H1 (cell line): Measurements from ENCODE around the gene CUBN. TPM values are rescaled to one million over a fixed set of nuclear protein-coding genes. Genes with fewer than 3 reads are reported as not detected.

Experiments used
- CTCF ChIA-PET: fragments of 300-600 bp; sonication (Branson Sonifier 250); formaldehyde crosslinking; loops from one replicate; lab custom pipeline; 2021; ENCODE audit not compliant: partially characterized antibody; lab: Charles Lee
- POLR2A ChIA-PET: fragments of 300-600 bp; sonication (Branson Sonifier 250); formaldehyde crosslinking; loops from one replicate; lab custom pipeline; 2021; ENCODE audit warnings: inconsistent platforms; ENCODE audit not compliant: partially characterized antibody; lab: Charles Lee
- DNase-seq, 2 experiments: peaks; one replicate each; pipeline versions ENCODE4 v3.0.0 to v3.0.0-alpha.2; 2010 to 2022; ENCODE audit warnings: low spot score in 2 of 2, low read depth in 1 of 2, mixed read lengths in 1 of 2
- FAIRE-seq: peaks from 2 replicates; lab custom pipeline; 2011; peaks lifted over from hg19 to GRCh38; lab: Jason Lieb, UNC
- H2AFZ ChIP-seq: 2 replicates; pipeline ENCODE4 v1.8.1; 2012; ENCODE audit warnings: low read length, inconsistent platforms
- H2AK5ac ChIP-seq: 2 replicates; pipeline ENCODE4 v1.6.1; 2013; ENCODE audit warnings: low read depth, low read length
- H2BK120ac ChIP-seq: replicated peaks from 2 replicates; pipeline ENCODE3; 2013; ENCODE audit warnings: low read depth, low read length, inconsistent platforms
- H2BK12ac ChIP-seq: 2 replicates; pipeline ENCODE4 v1.6.1; 2013; ENCODE audit warnings: low read depth, low read length
- H2BK15ac ChIP-seq: 2 replicates; pipeline ENCODE4 v1.6.1; 2013; ENCODE audit warnings: low read length
- H2BK20ac ChIP-seq: 2 replicates; pipeline ENCODE4 v1.6.1; 2013; ENCODE audit warnings: low read length
- H2BK5ac ChIP-seq: 2 replicates; pipeline ENCODE4 v1.6.1; 2013; ENCODE audit warnings: low read depth, low read length
- H3K14ac ChIP-seq: 2 replicates; pipeline ENCODE4 v1.6.1; 2013; ENCODE audit warnings: inconsistent platforms; ENCODE audit not compliant: insufficient read length
- H3K18ac ChIP-seq: 2 replicates; pipeline ENCODE4 v1.6.1; 2013; ENCODE audit warnings: low read length; ENCODE audit errors: extremely low read depth
- H3K23ac ChIP-seq: 2 replicates; pipeline ENCODE4 v1.6.1; 2013; ENCODE audit warnings: inconsistent platforms; ENCODE audit not compliant: insufficient read length
- H3K23me2 ChIP-seq: 2 replicates; pipeline ENCODE4 v1.6.1; 2013; ENCODE audit warnings: low read depth, low read length
- H3K27ac ChIP-seq: 2 replicates; pipeline ENCODE4 v1.6.1; 2011; ENCODE audit warnings: low read depth, low read length, inconsistent platforms
- H3K27me3 ChIP-seq, 4 experiments: replicated peaks in 1 of 4; 1 replicate in 1 of 4; 2 replicates in 3 of 4; pipeline versions ENCODE4 v1.6.1 to v1.8.1; 2011 to 2013; ENCODE audit warnings: low read length in 3 of 4, mild to moderate bottlenecking in 3 of 4, inconsistent platforms in 2 of 4, mixed read lengths in 2 of 4, moderate library complexity in 1 of 4; ENCODE audit not compliant: control insufficient read depth in 3 of 4, insufficient read depth in 3 of 4; ENCODE audit errors: extremely low read depth in 1 of 4
- H3K36me3 ChIP-seq, 4 experiments: 2 replicates each; pipeline versions ENCODE4 v1.6.1 to v1.8.1; 2011 to 2013; ENCODE audit warnings: mild to moderate bottlenecking in 4 of 4, low read length in 3 of 4, moderate library complexity in 2 of 4, control low read depth in 1 of 4, inconsistent platforms in 1 of 4; ENCODE audit not compliant: insufficient read depth in 4 of 4, control insufficient read depth in 2 of 4
- H3K4ac ChIP-seq: replicated peaks from 2 replicates; pipeline ENCODE3; 2013; ENCODE audit warnings: low read length, low read depth, mixed read lengths, inconsistent platforms; ENCODE audit not compliant: insufficient read length
- H3K4me1 ChIP-seq, 4 experiments: replicated peaks in 1 of 4; 1 replicate in 1 of 4; 2 replicates in 3 of 4; pipeline versions ENCODE4 v1.6.1 to v1.8.1; 2011 to 2013; ENCODE audit warnings: low read length in 3 of 4, inconsistent platforms in 2 of 4, mixed read lengths in 1 of 4; ENCODE audit not compliant: insufficient read depth in 4 of 4, control insufficient read depth in 3 of 4
- H3K4me2 ChIP-seq, 2 experiments: 2 replicates each; pipeline versions ENCODE4 v1.6.1 to v1.8.1; 2011 to 2013; ENCODE audit warnings: low read depth in 2 of 2, low read length in 2 of 2, control low read depth in 1 of 2, inconsistent platforms in 1 of 2, mild to moderate bottlenecking in 1 of 2; ENCODE audit not compliant: insufficient read depth in 1 of 2
- H3K4me3 ChIP-seq, 4 experiments: fragments of 200-600, 300-600 bp in 1 of 4; sonication (generic), shearing (Covaris generic), sonication (Bioruptor Twin) in 1 of 4; 2 replicates each; pipeline versions ENCODE4 v1.5.1 to v1.8.1; 2011 to 2016; ENCODE audit warnings: low read length in 4 of 4, low read depth in 3 of 4, control low read depth in 2 of 4, inconsistent platforms in 2 of 4, mild to moderate bottlenecking in 2 of 4, mixed read lengths in 1 of 4, moderate library complexity in 1 of 4; ENCODE audit not compliant: insufficient read depth in 2 of 4; ENCODE audit errors: extremely low read depth in 1 of 4
- H3K56ac ChIP-seq: replicated peaks from 2 replicates; pipeline ENCODE3; 2013; ENCODE audit warnings: low read depth, mild to moderate bottlenecking, mixed read lengths, low read length, inconsistent platforms; ENCODE audit not compliant: insufficient read length
- H3K79me1 ChIP-seq: 2 replicates; pipeline ENCODE4 v1.6.1; 2013; ENCODE audit warnings: low read depth, low read length, control low read depth
- H3K79me2 ChIP-seq, 2 experiments: 2 replicates each; pipeline versions ENCODE4 v1.6.1 to v1.8.1; 2012 to 2013; ENCODE audit warnings: low read length in 2 of 2, mild to moderate bottlenecking in 2 of 2, inconsistent platforms in 1 of 2; ENCODE audit not compliant: insufficient read depth in 2 of 2, control insufficient read depth in 1 of 2
- H3K9ac ChIP-seq, 4 experiments: replicated peaks in 1 of 4; 1 replicate in 1 of 4; 2 replicates in 3 of 4; pipeline versions ENCODE4 v1.6.1 to v1.8.1; 2011 to 2013; ENCODE audit warnings: low read depth in 3 of 4, low read length in 3 of 4, control low read depth in 2 of 4, mild to moderate bottlenecking in 2 of 4, moderate library complexity in 2 of 4, inconsistent platforms in 1 of 4; ENCODE audit errors: extremely low read depth in 1 of 4
- H3K9me3 ChIP-seq, 2 experiments: 2 replicates each; pipeline versions ENCODE4 v1.6.1 to v1.8.1; 2012 to 2013; ENCODE audit warnings: mild to moderate bottlenecking in 2 of 2, moderate library complexity in 2 of 2, control low read depth in 1 of 2, inconsistent platforms in 1 of 2, low read depth in 1 of 2, low read length in 1 of 2, mixed read lengths in 1 of 2; ENCODE audit not compliant: insufficient read depth in 2 of 2
- H4K20me1 ChIP-seq, 2 experiments: replicated peaks in 1 of 2; 2 replicates each; pipeline versions ENCODE3 to v1.8.1; 2011 to 2013; ENCODE audit warnings: inconsistent platforms in 2 of 2, low read length in 2 of 2, mild to moderate bottlenecking in 1 of 2; ENCODE audit not compliant: insufficient read depth in 2 of 2, control insufficient read depth in 1 of 2
- H4K5ac ChIP-seq: 2 replicates; pipeline ENCODE4 v1.6.1; 2013; ENCODE audit warnings: low read length, low read depth, mixed read lengths, inconsistent platforms; ENCODE audit not compliant: insufficient read length
- H4K8ac ChIP-seq: 2 replicates; pipeline ENCODE4 v1.8.0; 2013; ENCODE audit warnings: mild to moderate bottlenecking, moderate library complexity, low read length, inconsistent platforms; ENCODE audit not compliant: insufficient read depth; ENCODE audit errors: extremely low read depth
- H4K91ac ChIP-seq: replicated peaks from 2 replicates; pipeline ENCODE3; 2013; ENCODE audit warnings: low read length, mixed read lengths, inconsistent platforms; ENCODE audit not compliant: insufficient read length
- CHD1 ChIP-seq: IDR thresholded peaks from 2 replicates; pipeline ENCODE4 v1.6.1; 2012; ENCODE audit warnings: low read depth, low read length, improper control_type of control experiment
- EP300 ChIP-seq, 2 experiments: IDR thresholded peaks; 1 replicate in 1 of 2; 2 replicates in 1 of 2; pipeline ENCODE4 v1.6.1; 2011 to 2012; ENCODE audit warnings: low read depth in 2 of 2, low read length in 2 of 2, mild to moderate bottlenecking in 2 of 2, borderline replicate concordance in 1 of 2, inconsistent platforms in 1 of 2, moderate library complexity in 1 of 2
- EZH2 ChIP-seq: fragments of 200-600 bp; sonication (generic); IDR thresholded peaks from 2 replicates; pipeline ENCODE4 v1.7.1; 2012; ENCODE audit warnings: low read depth, mild to moderate bottlenecking, moderate library complexity, low read length, inconsistent platforms; ENCODE audit not compliant: severe bottlenecking
- GABPA ChIP-seq: IDR thresholded peaks from 2 replicates; pipeline ENCODE4 v1.6.1; 2011; ENCODE audit warnings: mild to moderate bottlenecking, low read length, moderate library complexity, borderline replicate concordance; ENCODE audit not compliant: insufficient read depth
- JUN ChIP-seq: IDR thresholded peaks from 2 replicates; pipeline ENCODE4 v1.6.1; 2011; ENCODE audit warnings: low read depth, mild to moderate bottlenecking, improper control_type of control experiment, low read length
- JUND ChIP-seq: IDR thresholded peaks from 2 replicates; pipeline ENCODE4 v1.6.1; 2011; ENCODE audit warnings: mild to moderate bottlenecking, improper control_type of control experiment, low read length
- KDM4A ChIP-seq: IDR thresholded peaks from one replicate; pipeline ENCODE4 v1.7.1; 2012; ENCODE audit warnings: low read depth, mild to moderate bottlenecking, moderate library complexity, low read length, inconsistent platforms; ENCODE audit not compliant: severe bottlenecking
- MAFK ChIP-seq: IDR thresholded peaks from 2 replicates; pipeline ENCODE4 v1.6.1; 2012; ENCODE audit warnings: low read depth, mild to moderate bottlenecking, improper control_type of control experiment, low read length
- NANOG ChIP-seq: IDR thresholded peaks from 2 replicates; pipeline ENCODE4 v1.6.1; 2011; ENCODE audit warnings: low read length, low read depth, mild to moderate bottlenecking, inconsistent platforms; ENCODE audit not compliant: insufficient read depth, poor library complexity, severe bottlenecking
- RFX5 ChIP-seq: IDR thresholded peaks from 2 replicates; pipeline ENCODE4 v1.6.1; 2011; ENCODE audit warnings: low read depth, low read length, improper control_type of control experiment, borderline replicate concordance
- TBP ChIP-seq: IDR thresholded peaks from 2 replicates; pipeline ENCODE4 v1.6.1; 2011; ENCODE audit warnings: low read depth, low read length, improper control_type of control experiment
- TEAD4 ChIP-seq: IDR thresholded peaks from 2 replicates; pipeline ENCODE4 v1.6.1; 2012; ENCODE audit warnings: low read depth, low read length, inconsistent platforms, mixed read lengths
- polyA plus RNA-seq, 7 experiments: library from polyadenylated mRNA; depleted of rRNA in 3 of 7; stranded (reverse) in 5 of 7; unstranded in 2 of 7; fragments of >200 nt in 5 of 7; fragments of 200-250 nt in 2 of 7; gene quantifications; 1 replicate in 5 of 7; 2 replicates in 1 of 7; 4 replicates in 1 of 7; pipeline versions ENCODE4 v1.2.1 to v1.2.3, GENCODE V29; 2011 to 2013; ENCODE audit warnings: missing spikeins in 2 of 7, mixed read lengths in 2 of 7
- total RNA-seq: library from RNA; stranded (reverse); fragmentation: NEBNext Ultra II Directional; extraction: Animal tissue kit (Norgen Biotek cat#: 25700); gene quantifications from 2 replicates; pipeline ENCODE4 v1.2.1, GENCODE V29; 2021

Gene CUBN
- total and polyA plus RNA-seq, 2 of the 8 experiments (the other 6 are each of a cell fraction or from before 2014, with no cell fraction given), result 0.04 to 0.08 TPM

DNA sequence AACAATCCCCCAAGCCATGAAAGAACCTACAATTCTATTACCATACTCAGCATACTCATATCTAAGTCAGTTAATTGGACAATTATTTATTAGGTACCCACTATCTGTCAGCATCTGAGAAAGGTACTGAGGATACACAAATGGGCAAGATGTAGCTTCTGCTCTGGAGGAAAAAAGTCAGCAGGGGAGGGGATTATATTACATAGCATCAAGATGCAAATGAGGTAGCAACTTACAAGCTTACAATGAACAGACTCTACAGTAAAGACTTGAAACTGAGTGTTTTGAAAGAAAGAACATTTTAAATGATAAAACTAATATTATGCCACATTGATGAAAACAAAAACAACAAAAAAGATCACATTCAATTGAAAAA is 10.8 kb upstream of the CUBN start:
- 0 out of 7 replicates have a peak, but pooled peaks cover 0 to 2% (median 0%) of the 10 kb centered on the region in 4 experiments for H3K4me1 ChIP-seq
- no peaks in the 10 kb centered on the region for H3K27me3 ChIP-seq
- TF ChIP-seq JUN (no peak), EZH2 (no peak), RFX5 (no peak), TBP (no peak), EP300 (IDR thresholded peaks at IDR 0.05; ENCODE audit: borderline replicate concordance in 1 of 2, low read depth in 2 of 2, low read length in 2 of 2) (no peak), KDM4A (no peak), NANOG (no peak), CHD1 (no peak), TEAD4 (no peak), MAFK (no peak), GABPA (no peak), JUND (no peak)
- H3K36me3 ChIP-seq, result no peaks in the 10 kb centered on the region
- no peak overlapping the region for H3K27ac ChIP-seq
- no peak overlapping the region for H4K8ac ChIP-seq
- H2BK12ac ChIP-seq, result no peak overlapping the region
- H2BK120ac ChIP-seq, result no peak overlapping the region
- no peak overlapping the region for H3K4ac ChIP-seq
- ChIA-PET CTCF (interaction anchor here (1.0 kb wide), 1 partner anchor 18 kb away, joined by 3 read pairs; no protein-coding TSS in a partner anchor), POLR2A (interaction anchor here (1.7 to 2.6 kb wide), 2 partner anchors 11 to 90 kb away, joined by 3 to 7 read pairs; no protein-coding TSS in a partner anchor)
- FAIRE-seq (no peak), DNase-seq (no peak)
- no peak overlapping the region for H2BK5ac ChIP-seq
- no peak overlapping the region for H3K4me3 ChIP-seq
- no peaks in the 10 kb centered on the region for H3K79me1 ChIP-seq
- H2AFZ ChIP-seq, result no peak overlapping the region
- no peaks in the 10 kb centered on the region for H4K20me1 ChIP-seq
- H4K91ac ChIP-seq, result no peak overlapping the region
- no peak overlapping the region for H2BK15ac ChIP-seq
- no peak overlapping the region for H3K14ac ChIP-seq
- H3K56ac ChIP-seq, result no peak overlapping the region
- no peak overlapping the region for H3K18ac ChIP-seq
- no peaks in the 10 kb centered on the region for H3K9me3 ChIP-seq
- H4K5ac ChIP-seq, result no peak overlapping the region
- H3K9ac ChIP-seq, result no peak overlapping the region
- no peak overlapping the region for H3K4me2 ChIP-seq
- no peak overlapping the region for H3K23ac ChIP-seq
- no peaks in the 10 kb centered on the region for H3K23me2 ChIP-seq
- no peaks in the 10 kb centered on the region for H3K79me2 ChIP-seq
- H2AK5ac ChIP-seq, result no peak overlapping the region
- H2BK20ac ChIP-seq, result no peak overlapping the region
